Activated CD4-positive, alpha-beta T cell treated with anti-CD3 and anti-CD28 coated beads for 1 hour (primary cell): ENCODE data around the gene FOXJ2.
A peak's percentile ranks its signal among the peaks of the same experiment; 100 is the strongest.
"Not testable (repeated sequence)": the region's sequence is repeated elsewhere in the genome, so short reads cannot be mapped to it uniquely, and the experiment has no call there.

Source experiments
- DNase-seq: peaks from one replicate; pipeline ENCODE4 v3.0.0-alpha.2; 2020

The FOXJ2 gene

DNA sequence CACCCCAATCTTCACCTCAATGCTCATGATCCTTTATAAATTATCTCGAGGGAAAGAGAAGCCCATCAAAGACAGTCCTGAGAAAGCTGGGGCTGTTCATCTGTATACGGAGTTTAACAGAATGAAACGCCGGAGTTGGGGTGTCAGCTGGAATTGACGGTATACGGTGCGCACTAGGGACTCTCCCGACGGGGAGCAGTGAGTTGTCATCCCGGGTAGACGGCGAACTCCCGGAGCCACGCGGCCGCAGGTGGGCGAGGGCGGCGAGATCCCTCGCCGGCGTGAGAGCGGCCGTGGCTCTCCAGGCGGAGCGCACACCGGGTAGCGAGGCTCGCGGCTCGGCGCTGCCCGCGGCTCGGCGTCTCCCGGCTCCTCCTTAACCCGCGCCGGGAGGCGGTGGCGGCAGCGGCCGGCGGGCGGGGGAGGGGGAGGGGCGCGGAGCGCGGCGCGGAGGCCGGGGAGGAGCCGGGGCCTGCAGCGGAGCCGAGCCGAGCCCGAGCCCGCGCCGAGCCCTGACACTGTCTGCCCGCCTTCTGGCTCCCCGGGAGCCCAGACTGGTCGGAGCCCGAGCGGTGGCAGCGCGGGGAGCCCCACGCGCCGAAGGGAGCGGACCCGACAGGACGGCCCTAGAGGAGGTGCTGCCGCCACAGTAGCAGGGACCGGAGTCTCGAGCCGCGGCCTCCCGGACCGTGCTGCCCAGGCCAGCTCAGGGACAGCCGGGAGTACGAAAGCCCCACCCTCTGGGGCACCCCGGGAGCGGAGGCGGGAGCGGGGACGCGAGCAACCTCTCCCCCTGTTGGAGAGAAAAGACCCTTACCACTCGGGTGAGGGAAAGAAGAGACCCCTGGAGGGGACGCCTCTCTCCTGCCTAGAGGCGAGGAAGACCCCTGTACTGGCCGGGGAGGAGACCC, at the start of gene FOXJ2:
FOXJ2 (plus strand) TSS at position 475 of the 911 bp plus-strand sequence. CDS start 7,117 bp downstream, outside the sequence.
- peak; percentile 73 for DNase-seq

- DNase-seq, result not testable (repeated sequence)
Observed at GRCh38 chr12:7983019-7983418, 49.5 kb upstream of the FOXJ2 start.

DNA sequence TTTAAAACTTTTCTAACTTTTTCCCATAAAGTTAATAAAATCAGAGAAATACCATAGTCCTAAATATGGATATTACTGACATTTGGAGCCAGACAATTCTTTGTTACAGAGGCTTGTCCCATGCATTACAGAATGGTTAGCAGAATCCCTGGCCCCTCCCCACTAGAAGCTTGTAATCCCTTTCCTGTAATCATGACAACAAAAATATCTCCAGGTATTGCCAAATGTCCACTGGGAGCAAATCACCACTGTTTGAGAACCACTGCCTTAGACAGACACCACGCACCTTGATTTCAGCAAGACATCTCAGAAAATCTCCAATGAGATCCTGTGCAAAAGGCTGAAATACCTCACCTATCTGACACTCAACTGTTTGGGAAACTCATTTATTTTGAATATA, 49.1 kb upstream of the FOXJ2 start:
- DNase-seq, result not testable (repeated sequence)

- DNase-seq, result no peak
Observed at GRCh38 chr12:7984900-7985299, 47.6 kb upstream of the FOXJ2 start.

GRCh38 chr12:7985802-7986418, 46.6 kb upstream of the FOXJ2 start:
- DNase-seq, result no peak

GRCh38 chr12:7989827-7990491, 42.6 kb upstream of the FOXJ2 start:
- peak; percentile 35 for DNase-seq

- DNase-seq, result no peak
Observed at GRCh38 chr12:7991535-7991934, 41.0 kb upstream of the FOXJ2 start.

DNA sequence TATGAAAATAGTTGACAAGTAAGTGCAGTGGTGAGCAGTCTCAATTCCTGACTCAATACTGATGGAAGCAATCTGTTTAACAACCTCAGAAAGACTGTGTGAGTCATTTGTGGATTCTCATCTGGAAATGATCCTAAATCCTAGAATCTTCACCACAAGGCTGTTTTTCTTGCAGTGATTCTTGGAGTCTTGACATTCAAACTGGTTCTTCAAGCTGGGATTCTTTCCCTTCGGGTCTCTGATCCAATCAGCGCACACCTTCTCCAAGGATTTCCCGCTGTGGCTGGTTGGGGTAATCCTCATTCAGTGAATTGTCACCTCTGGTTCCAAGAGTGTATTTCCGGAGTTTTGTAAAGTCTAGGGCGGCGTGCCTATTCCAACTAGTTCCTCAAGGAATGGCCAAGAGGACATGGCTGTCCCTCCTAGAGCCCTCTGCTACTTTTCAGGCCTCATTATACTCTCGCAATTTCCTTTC, 37.7 kb upstream of the FOXJ2 start:
- DNase-seq, result no peak

DNA sequence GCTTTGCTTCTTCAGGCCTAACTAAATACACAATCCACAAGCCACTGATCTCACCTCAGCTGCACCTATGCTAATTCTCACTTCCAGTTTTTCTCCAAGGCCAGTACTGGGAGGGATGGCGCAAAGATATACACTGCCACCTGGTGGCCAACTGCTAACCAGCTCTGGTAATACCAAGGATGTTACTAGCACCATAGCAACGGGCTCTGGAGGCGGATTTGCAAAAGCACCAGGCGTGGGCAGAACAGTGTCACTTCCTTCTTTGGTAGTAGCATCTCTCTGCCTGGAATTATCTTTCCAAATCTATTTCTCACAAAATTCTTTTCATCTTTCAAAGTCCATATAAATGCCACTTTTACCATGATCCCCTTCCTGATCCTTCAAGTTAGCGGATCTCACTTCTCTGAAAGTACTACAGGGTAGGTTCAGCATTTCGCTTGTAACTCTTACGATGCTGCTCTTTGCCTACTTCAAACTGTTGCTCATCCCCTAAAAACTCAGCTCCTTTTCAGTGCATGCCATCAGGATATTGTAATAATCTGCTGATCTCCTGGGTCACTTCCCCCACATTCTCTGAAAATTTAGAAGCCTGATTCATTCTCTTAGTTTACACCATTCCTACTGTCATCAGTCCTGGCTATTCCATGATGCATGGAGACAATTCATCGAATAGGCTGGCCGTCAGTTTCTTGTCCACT, 37.1 kb upstream of the FOXJ2 start:
- DNase-seq, result peak; percentile 76

- not testable (repeated sequence) for DNase-seq
Observed at GRCh38 chr12:8000827-8001226, 31.7 kb upstream of the FOXJ2 start.

GRCh38 chr12:8001496-8001895, 31.0 kb upstream of the FOXJ2 start:
- DNase-seq, result not testable (repeated sequence)

DNA sequence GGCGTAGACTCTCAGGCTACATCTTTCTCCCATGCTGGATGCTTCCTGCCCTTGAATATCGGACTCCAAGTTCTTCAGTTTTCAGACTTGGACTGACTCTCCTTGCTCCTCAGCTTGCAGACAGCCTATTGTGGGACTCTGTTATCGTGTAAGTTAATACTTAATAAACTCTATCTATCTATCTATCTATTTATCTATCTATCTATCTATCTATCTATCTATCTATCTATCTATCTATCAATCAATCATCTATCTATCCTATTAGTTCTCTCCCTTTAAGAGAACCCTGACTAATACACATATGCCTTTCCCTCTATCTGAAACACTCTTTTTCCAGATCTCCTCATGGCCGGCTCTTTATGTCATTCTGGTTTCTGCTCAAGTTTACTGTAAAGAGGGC, 27.6 kb upstream of the FOXJ2 start:
- DNase-seq, result not testable (repeated sequence)

- DNase-seq, result no peak
Observed at GRCh38 chr12:8011331-8011730, 21.2 kb upstream of the FOXJ2 start.

DNA sequence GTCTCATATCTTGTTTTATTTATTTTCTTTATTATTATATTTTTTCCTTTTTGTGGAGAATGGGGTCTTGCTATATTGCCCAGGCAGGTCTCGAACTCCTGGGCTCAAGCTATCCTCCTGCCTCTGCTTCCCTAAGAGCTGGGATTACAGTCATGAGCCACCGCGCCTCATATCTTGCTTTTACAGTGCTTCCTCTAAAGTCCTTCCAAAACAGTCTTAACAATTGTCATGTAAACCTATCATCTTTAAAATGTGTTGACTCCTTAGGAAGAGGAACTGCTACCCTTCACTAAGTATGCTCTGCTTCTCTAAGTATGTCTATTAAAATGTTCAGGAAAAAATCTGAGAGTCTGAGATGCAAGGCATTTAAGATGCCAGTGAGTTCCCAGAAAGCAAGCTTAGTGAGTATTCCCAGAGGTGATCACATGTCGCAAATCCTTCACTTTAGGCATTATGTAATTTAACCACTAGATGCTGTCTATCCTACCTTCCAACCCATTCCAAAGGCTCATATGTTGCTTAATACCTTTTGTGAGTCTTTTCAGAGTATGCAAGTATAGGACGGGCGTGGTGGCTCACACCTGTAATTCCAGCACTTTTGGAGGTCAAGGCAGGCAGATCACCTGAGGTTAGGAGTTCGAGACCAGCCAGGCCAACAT, 19.7 kb upstream of the FOXJ2 start:
- no peak for DNase-seq

DNA sequence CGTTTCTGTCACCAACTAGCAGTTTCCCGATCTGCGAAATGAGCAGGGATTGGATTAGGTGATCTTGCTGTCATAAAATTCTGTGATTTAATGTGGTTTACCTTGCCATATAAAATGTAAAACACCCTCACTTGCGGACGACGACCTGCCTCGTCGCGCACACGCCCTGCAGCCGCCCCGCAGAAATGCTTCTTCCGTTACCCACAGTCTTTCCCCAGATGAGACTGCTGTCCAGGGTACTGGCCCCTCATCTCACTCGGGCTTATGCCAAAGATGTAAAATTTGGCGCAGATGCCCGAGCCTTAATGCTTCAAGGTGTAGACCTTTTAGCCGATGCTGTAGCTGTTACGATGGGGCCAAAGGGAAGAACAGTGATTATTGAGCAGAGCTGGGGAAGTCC, 17.7 kb upstream of the FOXJ2 start:
- DNase-seq, result no peak

DNA sequence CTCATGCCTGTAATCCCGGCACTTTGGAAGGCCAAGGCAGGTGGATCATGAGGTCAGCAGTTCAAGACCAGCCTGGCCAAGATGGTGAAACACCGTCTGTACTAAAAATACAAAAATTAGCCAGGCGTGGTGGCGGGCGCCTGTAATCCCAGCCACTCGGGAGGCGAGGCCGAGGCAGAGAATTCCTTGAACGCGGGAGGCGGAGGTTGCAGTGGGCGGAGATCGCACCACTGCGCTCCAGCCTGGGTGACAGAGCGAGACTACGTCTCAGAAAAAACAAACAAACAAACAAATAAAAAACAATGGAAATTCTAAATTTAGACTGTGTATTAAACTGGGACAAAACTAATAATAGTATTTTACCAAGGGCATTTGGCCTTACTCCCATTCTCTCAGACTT, 14.3 kb upstream of the FOXJ2 start:
- not testable (repeated sequence) for DNase-seq

DNA sequence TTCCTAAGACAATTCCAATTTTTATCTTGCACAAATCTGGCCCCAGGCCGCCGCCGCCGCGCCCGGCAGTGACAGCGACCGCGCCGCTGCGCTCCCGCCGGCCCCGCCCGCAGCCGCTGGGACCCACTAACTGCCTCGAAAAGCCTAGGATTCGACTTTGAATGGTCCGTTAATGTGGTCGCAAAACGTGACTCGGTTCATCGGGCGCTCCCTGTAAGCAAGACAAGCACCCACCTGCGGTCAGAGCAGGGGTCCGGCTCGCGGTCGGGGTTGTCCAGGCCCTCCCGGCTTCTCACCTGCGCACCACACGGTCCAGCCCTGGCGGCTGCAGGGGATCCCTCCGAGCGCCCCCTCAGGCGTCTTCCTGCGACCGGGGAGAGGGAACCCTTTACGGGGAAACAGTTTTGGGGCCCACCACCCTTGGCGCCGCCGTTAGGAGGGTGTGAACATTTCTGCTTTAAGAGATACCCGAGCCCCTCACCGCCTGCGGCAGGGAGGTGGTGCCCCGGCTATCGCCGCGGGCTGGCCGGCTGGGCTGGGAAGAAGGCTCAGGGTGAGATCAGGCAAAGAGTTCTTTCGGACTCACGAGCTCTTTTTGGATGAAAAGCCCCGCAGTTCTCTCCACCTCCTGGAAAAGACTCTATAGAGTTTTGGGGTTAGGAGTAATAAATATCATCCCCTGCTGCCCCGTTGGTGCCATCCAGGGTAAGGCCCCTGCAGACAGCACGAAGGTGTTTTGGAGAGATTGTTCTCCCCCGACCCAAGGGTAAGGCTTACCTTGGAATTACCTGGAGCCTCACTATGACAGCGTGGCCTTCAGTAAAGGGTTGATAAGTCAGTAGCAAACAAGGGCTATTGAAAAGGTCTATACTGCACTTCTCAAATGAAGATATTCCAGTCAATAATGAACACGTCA, 13.6 kb upstream of the FOXJ2 start:
- DNase-seq, result no peak

DNA sequence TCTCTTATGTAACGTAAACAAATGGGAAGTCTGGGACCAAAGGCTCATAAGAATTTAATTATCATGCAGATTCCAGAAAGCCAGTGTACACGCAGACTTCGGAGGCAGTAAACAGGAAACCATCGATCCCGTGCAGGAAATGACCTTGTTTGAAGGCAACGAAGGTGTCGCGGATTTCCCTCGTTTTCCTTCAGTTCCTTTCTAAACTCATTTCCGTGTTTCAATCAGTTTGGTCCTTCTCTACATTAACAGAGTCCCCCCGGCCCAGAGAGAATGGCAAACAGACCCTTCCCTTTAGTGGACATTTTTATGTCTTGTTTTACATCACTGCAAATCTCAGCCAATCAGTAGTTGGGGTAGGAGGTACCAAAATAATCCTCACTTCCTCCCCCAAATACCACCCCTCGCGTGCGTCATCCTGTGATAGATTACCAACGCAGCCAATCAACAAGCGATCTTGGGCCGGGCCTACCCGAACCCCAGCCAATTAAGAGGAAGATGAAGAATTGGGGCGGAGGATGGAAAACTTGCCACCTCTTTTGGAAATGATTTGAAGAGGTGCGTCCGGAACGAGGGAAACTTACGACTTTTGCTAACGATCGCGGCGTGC, 6.1 kb upstream of the FOXJ2 start:
- peak; percentile 92 for DNase-seq

- DNase-seq, result no peak
Observed at GRCh38 chr12:8027856-8028255, 4.7 kb upstream of the FOXJ2 start.

- no peak for DNase-seq
Observed at GRCh38 chr12:8028267-8028666, 4.2 kb upstream of the FOXJ2 start.

DNA sequence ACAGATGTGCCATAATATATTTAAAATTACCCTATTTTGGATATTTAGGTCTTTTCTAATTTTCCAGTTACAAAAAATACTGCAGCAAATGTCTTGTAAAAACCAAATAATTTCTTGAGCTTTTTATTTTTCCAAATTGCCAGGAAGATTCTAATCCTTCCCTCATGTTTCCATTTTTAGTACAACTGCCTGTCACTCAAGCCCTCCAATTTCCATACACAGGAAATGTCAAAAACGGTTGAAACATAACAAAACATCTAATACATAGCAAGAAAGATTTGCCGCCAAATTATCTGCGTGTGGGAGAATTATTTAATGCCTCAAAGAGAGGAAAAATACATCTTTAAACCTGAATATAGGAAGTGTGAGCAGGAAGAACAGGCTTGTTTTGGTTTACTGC, 2.3 kb upstream of the FOXJ2 start:
- DNase-seq, result no peak
